ENCODE data around the gene FOXF2. TPM values are rescaled to one million over a fixed set of nuclear protein-coding genes. Genes with fewer than 3 reads are reported as not detected.

FOXF2 gene
- total and polyA plus RNA-seq, 12 donors = 0.06 to 1.9 (median 0.51) TPM; not detected in 1

GRCh38 chr6:1381481-1382330 is 7.7 kb upstream of the FOXF2 start:
- peaks cover 100% of the 10 kb centered on the region for H3K27me3 ChIP-seq
- TF ChIP-seq CTCF (IDR thresholded peaks at IDR 0.05) (peak; percentile 33 to 91 (median 72)), POLR2A (IDR thresholded peaks at IDR 0.05) (no peak)
- peaks cover 5 to 29% of the 10 kb centered on the region in 2 donors for H3K4me1 ChIP-seq (replicated peaks in 1 of 2)
- no peak overlapping the region for H3K27ac ChIP-seq
- WGBS, 4 donors = 1 to 3% (median 1%) methylated on average over 18 to 87 of the region's 87 CpGs
- H3K4me3 ChIP-seq = peak overlapping the region in 1 of 4 donors; percentile 53
- H3K36me3 ChIP-seq (replicated peaks in 1 of 2) = no peaks in the 10 kb centered on the region
- intact Hi-C loops (cut with DNase I) = loop anchor here in 1 of 2 donors (5.0 kb wide), 2 partner anchors 584 to 789 kb away; no protein-coding TSS in a partner anchor
- DNase-seq = peak in 5 of 7 donors; percentile 32 to 55 (median 39)
- H3K9me3 ChIP-seq (replicated peaks in 1 of 3) = no peaks in the 10 kb centered on the region

GRCh38 chr6:1382331-1382882 is 7.0 kb upstream of the FOXF2 start:
- Histone ChIP-seq H3K4me1 (replicated peaks in 1 of 2) (peaks cover 5 to 29% of the 10 kb centered on the region in 2 donors), H3K4me3 (peak overlapping the region in 1 of 4 donors; percentile 53), H3K27ac (no peak overlapping the region), H3K9me3 (replicated peaks in 1 of 3) (no peaks in the 10 kb centered on the region), H3K36me3 (replicated peaks in 1 of 2) (no peaks in the 10 kb centered on the region), H3K27me3 (peaks cover 95% of the 10 kb centered on the region)
- no peak for DNase-seq
- intact Hi-C loops (cut with DNase I) = loop anchor here in 1 of 2 donors (5.0 kb wide), 2 partner anchors 585 to 790 kb away; no protein-coding TSS in a partner anchor
- WGBS, 4 donors = 3 to 4% (median 3%) methylated on average over 8 to 35 of the region's 35 CpGs; no CpG with 5 or more reads in 1 of the 4 donors
- TF ChIP-seq POLR2A (IDR thresholded peaks at IDR 0.05) (no peak), CTCF (IDR thresholded peaks at IDR 0.05) (no peak)

DNA sequence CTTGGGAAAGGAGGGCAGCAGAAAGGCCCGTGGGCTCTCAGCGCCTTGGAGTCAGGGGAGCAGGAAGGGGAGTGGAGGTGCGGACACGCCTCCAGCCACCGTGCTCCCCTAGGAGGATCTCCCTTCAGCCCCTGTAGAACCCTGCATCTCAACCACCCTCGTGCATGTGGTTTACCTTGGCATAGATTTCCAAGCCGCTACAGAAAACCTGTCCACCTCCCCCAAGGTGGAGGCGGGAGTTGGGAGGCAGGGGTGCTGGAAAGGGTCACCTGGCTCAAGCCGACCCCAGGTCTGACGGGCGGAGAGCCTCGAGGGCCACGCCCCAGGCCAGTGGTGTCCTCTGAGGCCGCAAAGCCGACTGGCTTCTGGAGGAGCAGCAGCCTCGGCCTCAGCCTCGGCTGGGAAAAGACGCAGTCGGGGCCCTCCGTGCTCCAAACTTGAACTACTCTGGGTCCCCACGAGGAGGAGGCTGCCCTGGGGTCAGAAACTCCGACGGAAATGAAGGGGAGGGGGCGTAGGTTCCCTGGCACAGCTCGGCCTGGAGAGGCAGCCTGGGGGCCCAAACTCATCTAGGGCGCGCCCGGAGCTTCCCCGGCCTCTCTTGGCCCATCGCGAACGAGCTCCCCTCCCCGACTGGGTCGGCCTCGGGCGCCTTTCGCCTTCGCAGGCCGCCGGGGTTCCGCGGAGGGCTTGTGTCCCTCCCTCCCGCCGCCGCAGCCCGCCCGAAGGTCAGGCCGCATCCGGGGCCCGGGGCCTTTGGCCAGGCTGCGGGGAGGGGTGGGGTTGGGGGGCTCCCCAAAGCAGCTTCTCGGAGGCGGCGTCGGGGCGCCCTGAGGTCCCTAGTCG is 6.3 kb upstream of the FOXF2 start:
- Histone ChIP-seq H3K27me3 (peaks cover 92% of the 10 kb centered on the region), H3K36me3 (replicated peaks in 1 of 2) (no peaks in the 10 kb centered on the region), H3K27ac (no peak overlapping the region), H3K4me1 (replicated peaks in 1 of 2) (peaks cover 5 to 23% of the 10 kb centered on the region in 2 donors), H3K9me3 (replicated peaks in 1 of 3) (no peaks in the 10 kb centered on the region), H3K4me3 (no peak overlapping the region)
- 2 to 8% (median 4%) methylated on average over 6 to 57 of the region's 57 CpGs for WGBS, 4 donors
- DNase-seq = no peak
- intact Hi-C loops (cut with DNase I) = loop anchor here in 1 of 2 donors (5.0 kb wide), 2 partner anchors 586 to 791 kb away; no protein-coding TSS in a partner anchor
- TF ChIP-seq CTCF (IDR thresholded peaks at IDR 0.05) (no peak), POLR2A (IDR thresholded peaks at IDR 0.05) (no peak)

All from adrenal gland (tissue), 12 donors.